Hematopoietic multipotent progenitor cell treated with erythropoietin and hydrocortisone succinate and interleukin-3 and kit ligand, for 15 days (in vitro differentiated cells): ENCODE results near the gene ZNF462.
"Not testable (repeated sequence)": the region's sequence is repeated elsewhere in the genome, so short reads cannot be mapped to it uniquely, and the experiment has no call there.

ENCODE experiments used
- DNase-seq: peaks from one replicate; pipeline ENCODE4 v3.0.0-alpha.2; 2015; ENCODE audit warnings: low spot score

Gene ZNF462

GRCh38 chr9:106889061-106889590 is 26.2 kb downstream of the ZNF462 start:
- DNase-seq = no peak

- DNase-seq = no peak
These were observed 27.6 kb downstream of the ZNF462 start for GRCh38 chr9:106890608-106891007.

- DNase-seq = no peak
These were observed 28.3 kb downstream of the ZNF462 start for GRCh38 chr9:106891286-106891685.

- no peak for DNase-seq
These were observed 29.7 kb downstream of the ZNF462 start for GRCh38 chr9:106892632-106893031.

GRCh38 chr9:106893088-106893487 is 30.1 kb downstream of the ZNF462 start:
- DNase-seq = no peak

GRCh38 chr9:106896695-106897094 is 33.7 kb downstream of the ZNF462 start:
- DNase-seq = no peak

- DNase-seq = no peak
These were observed 34.3 kb downstream of the ZNF462 start for GRCh38 chr9:106897236-106897635.

GRCh38 chr9:106897751-106898150 is 34.8 kb downstream of the ZNF462 start:
- no peak for DNase-seq

GRCh38 chr9:106900523-106900922 is 37.6 kb downstream of the ZNF462 start:
- DNase-seq = not testable (repeated sequence)

GRCh38 chr9:106906129-106906528 is 43.2 kb downstream of the ZNF462 start:
- no peak for DNase-seq

GRCh38 chr9:106911951-106912350 is 49.0 kb downstream of the ZNF462 start:
- no peak for DNase-seq

- no peak for DNase-seq
These were observed 50.3 kb downstream of the ZNF462 start for GRCh38 chr9:106913276-106913675.

GRCh38 chr9:106915851-106916250 is 52.9 kb downstream of the ZNF462 start:
- DNase-seq = no peak

- no peak for DNase-seq
These were observed 53.7 kb downstream of the ZNF462 start for GRCh38 chr9:106916466-106917235.

GRCh38 chr9:106918825-106919509 is 56.0 kb downstream of the ZNF462 start:
- DNase-seq = no peak

- no peak for DNase-seq
These were observed 57.1 kb downstream of the ZNF462 start for GRCh38 chr9:106920091-106920490.

GRCh38 chr9:106920701-106921283 is 57.8 kb downstream of the ZNF462 start:
- DNase-seq = no peak

- DNase-seq = peak; percentile 19
These were observed 58.5 kb downstream of the ZNF462 start for GRCh38 chr9:106921341-106921899.

- no peak for DNase-seq
These were observed 59.1 kb downstream of the ZNF462 start for GRCh38 chr9:106922026-106922425.

- no peak for DNase-seq
These were observed 62.4 kb downstream of the ZNF462 start for GRCh38 chr9:106925392-106925791.

- DNase-seq = no peak
These were observed 65.0 kb downstream of the ZNF462 start for GRCh38 chr9:106927916-106928315.

- no peak for DNase-seq
These were observed 65.4 kb downstream of the ZNF462 start for GRCh38 chr9:106928350-106928749.
